ENCODE data around the gene IGFBPL1.

- no peak for TF ChIP-seq ARNTL (CRISPR knock-in tag; IDR thresholded peaks at IDR 0.05)
- TF ChIP-seq HOMEZ (CRISPR knock-in tag; IDR thresholded peaks at IDR 0.05; ENCODE audit: low read depth) = no peak
- no peak for TF ChIP-seq POLR2A (IDR thresholded peaks at IDR 0.05; ENCODE audit: insufficient read depth in 1 of 2, low read depth in 2 of 2, low read length in 2 of 2)
- no peak for TF ChIP-seq NFE2L1 (CRISPR knock-in tag; IDR thresholded peaks at IDR 0.05; ENCODE audit: borderline replicate concordance)
Observed at GRCh38 chr9:38441347-38442085, 17.3 kb upstream of the IGFBPL1 start.

Measured in HepG2 (cell line).